Measurements from ENCODE around the gene EPB41.

DNA sequence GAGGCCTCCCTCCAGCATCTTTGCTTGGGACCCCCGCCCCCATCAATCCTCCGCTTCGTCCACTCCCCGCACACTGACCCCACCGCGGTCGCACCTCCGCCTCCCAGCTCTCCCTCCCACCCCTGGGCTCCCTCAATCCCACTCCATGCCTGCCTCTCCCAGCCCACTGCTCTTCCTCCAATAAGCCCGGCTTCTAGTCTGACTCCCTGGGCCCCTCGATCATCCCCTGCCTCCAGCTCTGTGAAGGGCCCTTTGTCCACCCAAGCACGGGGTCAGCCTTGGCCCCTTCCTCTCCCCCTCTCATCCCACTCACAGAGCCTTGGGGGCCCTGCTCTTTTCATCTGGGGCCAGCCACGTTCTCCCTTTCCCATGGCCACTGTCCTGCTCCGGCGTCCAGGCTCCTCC lies 210.9 kb downstream of the EPB41 start:
- TF ChIP-seq, protein P1, sequence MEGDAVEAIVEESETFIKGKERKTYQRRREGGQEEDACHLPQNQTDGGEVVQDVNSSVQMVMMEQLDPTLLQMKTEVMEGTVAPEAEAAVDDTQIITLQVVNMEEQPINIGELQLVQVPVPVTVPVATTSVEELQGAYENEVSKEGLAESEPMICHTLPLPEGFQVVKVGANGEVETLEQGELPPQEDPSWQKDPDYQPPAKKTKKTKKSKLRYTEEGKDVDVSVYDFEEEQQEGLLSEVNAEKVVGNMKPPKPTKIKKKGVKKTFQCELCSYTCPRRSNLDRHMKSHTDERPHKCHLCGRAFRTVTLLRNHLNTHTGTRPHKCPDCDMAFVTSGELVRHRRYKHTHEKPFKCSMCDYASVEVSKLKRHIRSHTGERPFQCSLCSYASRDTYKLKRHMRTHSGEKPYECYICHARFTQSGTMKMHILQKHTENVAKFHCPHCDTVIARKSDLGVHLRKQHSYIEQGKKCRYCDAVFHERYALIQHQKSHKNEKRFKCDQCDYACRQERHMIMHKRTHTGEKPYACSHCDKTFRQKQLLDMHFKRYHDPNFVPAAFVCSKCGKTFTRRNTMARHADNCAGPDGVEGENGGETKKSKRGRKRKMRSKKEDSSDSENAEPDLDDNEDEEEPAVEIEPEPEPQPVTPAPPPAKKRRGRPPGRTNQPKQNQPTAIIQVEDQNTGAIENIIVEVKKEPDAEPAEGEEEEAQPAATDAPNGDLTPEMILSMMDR (IDR thresholded peaks at IDR 0.05), result no peak
- no peak for TF ChIP-seq POLR2A (IDR thresholded peaks at IDR 0.05)
